ENCODE results near the gene TTC33.

The TTC33 gene

DNA sequence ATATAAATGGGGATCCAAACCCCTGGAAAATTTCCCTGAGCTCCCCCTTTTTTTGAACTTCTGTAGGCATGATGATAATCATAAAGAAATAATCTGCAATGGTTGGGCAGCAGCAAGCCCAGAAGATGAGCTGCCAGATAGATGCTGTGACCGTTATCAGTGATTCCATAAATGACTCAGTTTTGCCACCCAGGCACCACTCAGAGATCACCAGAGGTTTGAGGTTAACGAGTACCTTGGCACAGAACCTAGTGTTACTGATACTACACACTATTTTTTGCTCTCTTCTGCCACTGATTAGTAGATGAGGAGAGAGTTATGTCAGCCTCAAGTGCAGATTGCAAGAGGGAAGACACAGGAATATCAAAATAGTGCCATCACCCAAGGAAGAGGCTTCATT is 275.4 kb downstream of the TTC33 start:
- TF ChIP-seq, protein P1, sequence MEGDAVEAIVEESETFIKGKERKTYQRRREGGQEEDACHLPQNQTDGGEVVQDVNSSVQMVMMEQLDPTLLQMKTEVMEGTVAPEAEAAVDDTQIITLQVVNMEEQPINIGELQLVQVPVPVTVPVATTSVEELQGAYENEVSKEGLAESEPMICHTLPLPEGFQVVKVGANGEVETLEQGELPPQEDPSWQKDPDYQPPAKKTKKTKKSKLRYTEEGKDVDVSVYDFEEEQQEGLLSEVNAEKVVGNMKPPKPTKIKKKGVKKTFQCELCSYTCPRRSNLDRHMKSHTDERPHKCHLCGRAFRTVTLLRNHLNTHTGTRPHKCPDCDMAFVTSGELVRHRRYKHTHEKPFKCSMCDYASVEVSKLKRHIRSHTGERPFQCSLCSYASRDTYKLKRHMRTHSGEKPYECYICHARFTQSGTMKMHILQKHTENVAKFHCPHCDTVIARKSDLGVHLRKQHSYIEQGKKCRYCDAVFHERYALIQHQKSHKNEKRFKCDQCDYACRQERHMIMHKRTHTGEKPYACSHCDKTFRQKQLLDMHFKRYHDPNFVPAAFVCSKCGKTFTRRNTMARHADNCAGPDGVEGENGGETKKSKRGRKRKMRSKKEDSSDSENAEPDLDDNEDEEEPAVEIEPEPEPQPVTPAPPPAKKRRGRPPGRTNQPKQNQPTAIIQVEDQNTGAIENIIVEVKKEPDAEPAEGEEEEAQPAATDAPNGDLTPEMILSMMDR (IDR thresholded peaks at IDR 0.05; ENCODE audit: low read length, missing control alignments) = no peak
- H3K4me3 ChIP-seq (replicated peaks; ENCODE audit: low read depth, low read length) = no peak overlapping the region
- no peak for DNase-seq (ENCODE audit: low read depth)

DNA sequence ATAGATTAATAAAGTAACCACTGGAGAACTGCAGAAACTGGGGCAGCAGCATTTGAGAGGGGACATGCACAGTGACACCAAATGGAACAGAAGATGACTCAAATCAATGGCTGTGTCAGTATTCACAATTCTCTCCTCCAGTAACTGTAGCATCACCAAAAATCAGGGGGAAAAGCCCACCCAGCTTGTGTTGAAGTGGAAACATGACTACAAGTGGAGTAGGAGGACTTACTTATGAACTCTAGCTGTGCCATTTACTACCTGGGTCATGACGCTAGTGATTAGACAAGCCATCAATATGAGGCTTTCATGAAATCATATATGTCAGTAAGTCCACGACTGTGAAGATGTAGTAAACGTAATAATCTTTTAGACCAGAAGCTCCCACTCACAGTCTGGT is 275.8 kb downstream of the TTC33 start:
- TF ChIP-seq, protein P1 (IDR thresholded peaks at IDR 0.05; ENCODE audit: low read length, missing control alignments) = no peak
- DNase-seq (ENCODE audit: low read depth) = no peak
- no peak overlapping the region for H3K4me3 ChIP-seq (replicated peaks; ENCODE audit: low read depth, low read length)

- TF ChIP-seq, protein P1 (IDR thresholded peaks at IDR 0.05; ENCODE audit: low read length, missing control alignments) = no peak
- DNase-seq (ENCODE audit: low read depth) = no peak
- no peak overlapping the region for H3K4me3 ChIP-seq (replicated peaks; ENCODE audit: low read depth, low read length)
Measured at GRCh38 chr5:40478766-40479165, 277.0 kb downstream of the TTC33 start.

DNA sequence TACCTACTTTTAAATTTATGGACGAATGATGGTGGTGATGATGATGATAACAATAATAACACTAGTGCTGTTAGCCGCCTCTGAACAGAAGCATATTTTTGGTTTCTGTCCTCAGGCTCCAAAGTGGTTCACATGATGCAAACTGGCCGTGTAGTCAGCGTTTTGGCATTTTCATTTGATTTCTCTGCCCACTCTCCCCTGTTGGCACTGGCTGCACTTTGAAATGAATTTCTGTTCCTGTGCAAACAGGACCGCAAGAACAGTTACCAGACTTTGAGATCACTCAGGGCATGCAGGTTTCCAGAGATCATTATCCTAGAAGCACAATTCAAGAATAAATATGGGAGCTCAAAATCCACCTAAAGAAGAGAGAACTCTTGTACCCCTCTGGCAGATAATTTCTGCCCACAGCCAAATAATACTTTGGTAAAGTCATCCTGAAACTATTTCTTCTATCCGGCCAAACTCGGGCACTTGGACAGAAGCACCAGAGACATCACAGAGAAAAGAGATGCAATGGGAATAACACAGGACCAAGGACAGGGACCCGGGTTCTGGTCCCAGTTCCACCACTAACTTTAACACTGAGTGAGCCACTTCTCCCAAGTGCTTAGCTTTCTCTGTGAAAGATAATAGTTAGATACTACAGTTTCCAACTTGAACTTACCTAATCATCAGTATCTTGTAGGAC is 277.8 kb downstream of the TTC33 start:
- DNase-seq (ENCODE audit: low read depth) = peak; percentile 16

GRCh38 chr5:40475561-40475960 is 280.2 kb downstream of the TTC33 start:
- TF ChIP-seq, protein P1 (IDR thresholded peaks at IDR 0.05; ENCODE audit: low read length, missing control alignments) = no peak
- no peak for DNase-seq (ENCODE audit: low read depth)
- H3K4me3 ChIP-seq (replicated peaks; ENCODE audit: low read depth, low read length) = no peak overlapping the region

More for the DNA sequence above, 277.8 kb downstream of the TTC33 start:
- no peak overlapping the region for H3K4me3 ChIP-seq (replicated peaks; ENCODE audit: low read depth, low read length)
- TF ChIP-seq, protein P1 (IDR thresholded peaks at IDR 0.05; ENCODE audit: low read length, missing control alignments) = no peak

- no peak overlapping the region for H3K4me3 ChIP-seq (replicated peaks; ENCODE audit: low read depth, low read length)
- DNase-seq (ENCODE audit: low read depth) = no peak
- TF ChIP-seq, protein P1 (IDR thresholded peaks at IDR 0.05; ENCODE audit: low read length, missing control alignments) = no peak
Measured at GRCh38 chr5:40474250-40474649, 281.5 kb downstream of the TTC33 start.

DNA sequence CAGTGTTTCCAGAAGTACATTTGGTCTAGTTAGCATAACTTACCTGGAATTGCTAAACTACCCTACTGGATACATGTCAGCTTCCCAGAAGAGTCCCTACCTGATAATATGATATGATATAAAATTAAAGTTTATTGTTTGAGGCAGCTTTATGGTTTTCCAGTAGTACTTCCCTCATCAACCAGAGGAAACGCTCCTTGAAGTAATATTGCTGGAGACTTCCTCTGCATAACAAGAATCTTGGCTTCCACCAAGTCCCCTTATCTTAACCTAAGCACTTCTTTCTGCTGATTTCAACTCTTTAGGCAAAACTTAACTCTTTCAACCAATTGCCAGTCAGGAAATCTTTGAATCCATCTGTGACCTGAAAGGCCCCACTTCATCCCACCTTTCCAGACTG is 290.3 kb downstream of the TTC33 start:
- TF ChIP-seq, protein P1 (IDR thresholded peaks at IDR 0.05; ENCODE audit: low read length, missing control alignments) = no peak
- no peak for DNase-seq (ENCODE audit: low read depth)
- no peak overlapping the region for H3K4me3 ChIP-seq (replicated peaks; ENCODE audit: low read depth, low read length)

Measured in fibroblast of pulmonary artery (primary cell).